Chondrocyte (in vitro differentiated cells): ENCODE data around the gene SRPX. TPM values are rescaled to one million over a fixed set of nuclear protein-coding genes. Genes with fewer than 3 reads are reported as not detected.

Source experiments
- DNase-seq: peaks from one replicate; pipeline ENCODE4 v3.0.0; 2021; ENCODE audit warnings: mixed read lengths, low spot score
- H3K27ac Mint-ChIP-seq: one replicate; pipeline ENCODE4 v1.8.0; 2021; ENCODE audit warnings: mild to moderate bottlenecking, moderate library complexity, mixed read lengths; ENCODE audit not compliant: unreplicated experiment
- H3K27me3 Mint-ChIP-seq: 2 replicates; pipeline ENCODE4 v1.8.0; 2021; ENCODE audit warnings: low read depth, mixed read lengths
- H3K36me3 Mint-ChIP-seq: 2 replicates; pipeline ENCODE4 v1.8.0; 2021; ENCODE audit warnings: low read depth, mixed read lengths
- H3K4me1 Mint-ChIP-seq: 2 replicates; pipeline ENCODE4 v1.8.0; 2021; ENCODE audit warnings: low read depth, mild to moderate bottlenecking, mixed read lengths
- H3K4me3 Mint-ChIP-seq: one replicate; pipeline ENCODE4 v1.8.0; 2021; ENCODE audit warnings: mild to moderate bottlenecking, moderate library complexity, mixed read lengths; ENCODE audit not compliant: unreplicated experiment
- H3K9me3 Mint-ChIP-seq: 2 replicates; pipeline ENCODE4 v1.8.0; 2021; ENCODE audit warnings: low read depth, mixed read lengths
- CTCF ChIP-seq: fragments of 200-600 bp; sonication (generic); IDR thresholded peaks from 2 replicates; pipeline ENCODE4 v1.5.0; 2021; ENCODE audit warnings: antibody characterized with exemption, mild to moderate bottlenecking, moderate library complexity
- total RNA-seq: library from RNA; stranded (reverse); gene quantifications from 3 replicates; pipeline ENCODE4 v1.2.1, GENCODE V29; 2021

SRPX gene
- total RNA-seq, 1 donor from 2014 or later: 35.8 TPM

GRCh38 chrX:38111196-38111595, 109.5 kb downstream of the SRPX start:
- no peak for DNase-seq
- no peaks in the 10 kb centered on the region for H3K36me3 Mint-ChIP-seq
- H3K4me1 Mint-ChIP-seq: no peaks in the 10 kb centered on the region
- no peaks in the 10 kb centered on the region for H3K27me3 Mint-ChIP-seq
- H3K9me3 Mint-ChIP-seq: peaks cover 13% of the 10 kb centered on the region
- no peak overlapping the region for H3K27ac Mint-ChIP-seq
- no peak overlapping the region for H3K4me3 Mint-ChIP-seq
- TF ChIP-seq CTCF: no peak

GRCh38 chrX:38110231-38110630, 110.4 kb downstream of the SRPX start:
- H3K4me1 Mint-ChIP-seq: no peaks in the 10 kb centered on the region
- no peak overlapping the region for H3K4me3 Mint-ChIP-seq
- peaks cover 13% of the 10 kb centered on the region for H3K9me3 Mint-ChIP-seq
- no peaks in the 10 kb centered on the region for H3K27me3 Mint-ChIP-seq
- no peaks in the 10 kb centered on the region for H3K36me3 Mint-ChIP-seq
- TF ChIP-seq CTCF: no peak
- no peak overlapping the region for H3K27ac Mint-ChIP-seq
- no peak for DNase-seq

GRCh38 chrX:38109042-38109898, 111.4 kb downstream of the SRPX start:
- no peak overlapping the region for H3K4me3 Mint-ChIP-seq
- TF ChIP-seq CTCF: no peak
- no peak for DNase-seq
- H3K27ac Mint-ChIP-seq: no peak overlapping the region
- H3K27me3 Mint-ChIP-seq: no peaks in the 10 kb centered on the region
- peaks cover 13% of the 10 kb centered on the region for H3K9me3 Mint-ChIP-seq
- no peaks in the 10 kb centered on the region for H3K36me3 Mint-ChIP-seq
- no peaks in the 10 kb centered on the region for H3K4me1 Mint-ChIP-seq

GRCh38 chrX:38108364-38108763, 112.3 kb downstream of the SRPX start:
- no peak for TF ChIP-seq CTCF
- Mint-ChIP-seq H3K36me3 (no peaks in the 10 kb centered on the region), H3K27me3 (no peaks in the 10 kb centered on the region), H3K27ac (no peak overlapping the region), H3K4me3 (no peak overlapping the region), H3K9me3 (peaks cover 8% of the 10 kb centered on the region), H3K4me1 (no peaks in the 10 kb centered on the region)
- DNase-seq: no peak

- H3K36me3 Mint-ChIP-seq: no peaks in the 10 kb centered on the region
- no peaks in the 10 kb centered on the region for H3K4me1 Mint-ChIP-seq
- no peak for DNase-seq
- no peak overlapping the region for H3K4me3 Mint-ChIP-seq
- H3K27ac Mint-ChIP-seq: no peak overlapping the region
- TF ChIP-seq CTCF: no peak
- H3K9me3 Mint-ChIP-seq: peaks cover 8% of the 10 kb centered on the region
- no peaks in the 10 kb centered on the region for H3K27me3 Mint-ChIP-seq
Observed at GRCh38 chrX:38106991-38107655, 113.5 kb downstream of the SRPX start.
